HEK293T (cell line): ENCODE data around the gene RASGRP3.

Experiments
- ELF4 ChIP-seq: fragments of 450-650 bp; IDR thresholded peaks from 2 replicates; pipeline ENCODE4 v1.6.1; 2017; ENCODE audit warnings: antibody characterized with exemption
- FOXK2 ChIP-seq: fragments of 450-650 bp; IDR thresholded peaks from 2 replicates; pipeline ENCODE4 v1.6.1; 2016; ENCODE audit warnings: mild to moderate bottlenecking
- LEF1 ChIP-seq: fragments of 450-650 bp; IDR thresholded peaks from 2 replicates; pipeline ENCODE4 v1.6.1; 2017; ENCODE audit warnings: mild to moderate bottlenecking, borderline replicate concordance
- NFRKB ChIP-seq: fragments of 450-650 bp; IDR thresholded peaks from 2 replicates; pipeline ENCODE4 v1.6.1; 2016; ENCODE audit warnings: mild to moderate bottlenecking, moderate library complexity
- SP1 ChIP-seq: fragments of 450-650 bp; IDR thresholded peaks from 2 replicates; pipeline ENCODE4 v1.6.1; 2017
- SUZ12 ChIP-seq: fragments of 450-650 bp; IDR thresholded peaks from 2 replicates; pipeline ENCODE4 v1.6.1; 2016; ENCODE audit warnings: mild to moderate bottlenecking
- TARDBP ChIP-seq: fragments of 450-650 bp; IDR thresholded peaks from 2 replicates; pipeline ENCODE4 v1.6.1; 2016
- ZNF384 ChIP-seq: fragments of 450-650 bp; IDR thresholded peaks from 2 replicates; pipeline ENCODE4 v1.6.1; 2016

DNA sequence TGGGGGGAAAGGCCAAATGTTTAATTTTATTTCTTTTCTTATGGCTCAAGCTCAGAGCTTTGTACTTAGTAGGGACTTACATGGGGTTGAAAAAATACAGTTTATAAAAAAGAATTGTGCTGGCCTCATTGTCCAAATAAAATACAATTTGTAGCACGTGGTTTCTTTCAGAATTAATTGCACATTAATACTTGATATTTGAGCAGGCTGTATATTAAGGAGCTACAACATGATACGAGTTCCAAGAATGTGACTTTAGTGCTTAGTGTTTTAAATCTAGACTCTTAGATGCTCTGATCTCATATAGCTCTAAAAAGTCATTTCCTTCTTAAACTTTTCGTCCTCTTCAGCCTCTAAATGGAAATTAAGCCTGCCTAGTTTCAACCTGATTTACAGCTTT is 46.4 kb upstream of the RASGRP3 start:
- TF ChIP-seq FOXK2 (no peak), NFRKB (no peak), SP1 (no peak), SUZ12 (no peak), ELF4 (no peak), TARDBP (no peak), ZNF384 (no peak), LEF1 (no peak)
